ENCODE measurements around the gene PYROXD2.
"Not testable (repeated sequence)": the region's sequence is repeated elsewhere in the genome, so short reads cannot be mapped to it uniquely, and the experiment has no call there.

The PYROXD2 gene

GRCh38 chr10:98361131-98362025 lies 53.6 kb downstream of the PYROXD2 start:
- H3K27ac ChIP-seq (ENCODE audit: low read depth, low read length): peak overlapping the region; percentile 63

GRCh38 chr10:98357194-98357822 lies 57.7 kb downstream of the PYROXD2 start:
- peaks cover 4 to 22% (median 14%) of the 10 kb centered on the region in 5 donors for H3K4me1 ChIP-seq (ENCODE audit: control insufficient read depth in 5 of 5, insufficient read depth in 5 of 5, low read length in 5 of 5)

More at GRCh38 chr10:98361131-98362025, 53.6 kb downstream of the PYROXD2 start:
- peak overlapping the region in 4 of 5 donors; percentile 9 to 55 (median 20) for H3K4me3 ChIP-seq (ENCODE audit: low read depth in 1 of 5, low read length in 5 of 5)
- peak overlapping the region in 2 of 5 donors; percentile 2 to 38 for H3K9ac ChIP-seq (ENCODE audit: low read length in 5 of 5)
- H3K36me3 ChIP-seq (ENCODE audit: control insufficient read depth in 5 of 5, insufficient read depth in 5 of 5, low read length in 5 of 5): no peaks in the 10 kb centered on the region
- H3K9me3 ChIP-seq (ENCODE audit: control insufficient read depth in 5 of 5, low read length in 5 of 5): no peaks in the 10 kb centered on the region
- H3K27me3 ChIP-seq (ENCODE audit: control insufficient read depth in 5 of 5, insufficient read depth in 4 of 5, low read length in 5 of 5): peaks cover 0 to 2% (median 0%) of the 10 kb centered on the region in 5 donors
- H3K4me1 ChIP-seq (ENCODE audit: control insufficient read depth in 5 of 5, insufficient read depth in 5 of 5, low read length in 5 of 5): peaks cover 2 to 9% (median 8%) of the 10 kb centered on the region in 5 donors

GRCh38 chr10:98354491-98354890 lies 60.5 kb downstream of the PYROXD2 start:
- Histone ChIP-seq H3K9me3 (ENCODE audit: control insufficient read depth in 5 of 5, low read length in 5 of 5) (no peaks in the 10 kb centered on the region), H3K9ac (ENCODE audit: low read length in 5 of 5) (no peak overlapping the region), H3K27ac (ENCODE audit: low read depth, low read length) (no peak overlapping the region), H3K36me3 (ENCODE audit: control insufficient read depth in 5 of 5, insufficient read depth in 5 of 5, low read length in 5 of 5) (no peaks in the 10 kb centered on the region), H3K27me3 (ENCODE audit: control insufficient read depth in 5 of 5, insufficient read depth in 4 of 5, low read length in 5 of 5) (peaks cover 0 to 24% (median 10%) of the 10 kb centered on the region in 5 donors), H3K4me1 (ENCODE audit: control insufficient read depth in 5 of 5, insufficient read depth in 5 of 5, low read length in 5 of 5) (peaks cover 3 to 20% (median 17%) of the 10 kb centered on the region in 5 donors), H3K4me3 (ENCODE audit: low read depth in 1 of 5, low read length in 5 of 5) (no peak overlapping the region)

More at GRCh38 chr10:98357194-98357822, 57.7 kb downstream of the PYROXD2 start:
- H3K9me3 ChIP-seq (ENCODE audit: control insufficient read depth in 5 of 5, low read length in 5 of 5): no peaks in the 10 kb centered on the region
- H3K9ac ChIP-seq (ENCODE audit: low read length in 5 of 5): no peak overlapping the region
- H3K4me3 ChIP-seq (ENCODE audit: low read depth in 1 of 5, low read length in 5 of 5): no peak overlapping the region
- no peak overlapping the region for H3K27ac ChIP-seq (ENCODE audit: low read depth, low read length)
- peaks cover 0 to 21% (median 10%) of the 10 kb centered on the region in 5 donors for H3K27me3 ChIP-seq (ENCODE audit: control insufficient read depth in 5 of 5, insufficient read depth in 4 of 5, low read length in 5 of 5)
- no peaks in the 10 kb centered on the region for H3K36me3 ChIP-seq (ENCODE audit: control insufficient read depth in 5 of 5, insufficient read depth in 5 of 5, low read length in 5 of 5)

- H3K4me1 ChIP-seq (ENCODE audit: control insufficient read depth in 5 of 5, insufficient read depth in 5 of 5, low read length in 5 of 5): peaks cover 5 to 24% (median 22%) of the 10 kb centered on the region in 5 donors
- no peaks in the 10 kb centered on the region for H3K9me3 ChIP-seq (ENCODE audit: control insufficient read depth in 5 of 5, low read length in 5 of 5)
- H3K27me3 ChIP-seq (ENCODE audit: control insufficient read depth in 5 of 5, insufficient read depth in 4 of 5, low read length in 5 of 5): peaks cover 0 to 24% (median 10%) of the 10 kb centered on the region in 5 donors
- H3K27ac ChIP-seq (ENCODE audit: low read depth, low read length): no peak overlapping the region
- H3K9ac ChIP-seq (ENCODE audit: low read length in 5 of 5): no peak overlapping the region
- H3K4me3 ChIP-seq (ENCODE audit: low read depth in 1 of 5, low read length in 5 of 5): no peak overlapping the region
- no peaks in the 10 kb centered on the region for H3K36me3 ChIP-seq (ENCODE audit: control insufficient read depth in 5 of 5, insufficient read depth in 5 of 5, low read length in 5 of 5)
These were observed 61.8 kb downstream of the PYROXD2 start for GRCh38 chr10:98353170-98353569.

GRCh38 chr10:98351831-98352402 lies 63.1 kb downstream of the PYROXD2 start:
- H3K9ac ChIP-seq (ENCODE audit: low read length in 5 of 5): no peak overlapping the region
- peaks cover 0 to 24% (median 10%) of the 10 kb centered on the region in 5 donors for H3K27me3 ChIP-seq (ENCODE audit: control insufficient read depth in 5 of 5, insufficient read depth in 4 of 5, low read length in 5 of 5)
- peaks cover 0 to 7% (median 1%) of the 10 kb centered on the region in 5 donors for H3K9me3 ChIP-seq (ENCODE audit: control insufficient read depth in 5 of 5, low read length in 5 of 5)
- peaks cover 5 to 24% (median 22%) of the 10 kb centered on the region in 5 donors for H3K4me1 ChIP-seq (ENCODE audit: control insufficient read depth in 5 of 5, insufficient read depth in 5 of 5, low read length in 5 of 5)
- H3K4me3 ChIP-seq (ENCODE audit: low read depth in 1 of 5, low read length in 5 of 5): no peak overlapping the region
- no peaks in the 10 kb centered on the region for H3K36me3 ChIP-seq (ENCODE audit: control insufficient read depth in 5 of 5, insufficient read depth in 5 of 5, low read length in 5 of 5)
- H3K27ac ChIP-seq (ENCODE audit: low read depth, low read length): no peak overlapping the region

GRCh38 chr10:98349508-98349922 lies 65.5 kb downstream of the PYROXD2 start:
- peak overlapping the region in 1 of 5 donors; percentile 6 for H3K4me3 ChIP-seq (ENCODE audit: low read depth in 1 of 5, low read length in 5 of 5)

GRCh38 chr10:98346847-98347246 lies 68.1 kb downstream of the PYROXD2 start:
- Histone ChIP-seq H3K36me3 (ENCODE audit: control insufficient read depth in 5 of 5, insufficient read depth in 5 of 5, low read length in 5 of 5) (no peaks in the 10 kb centered on the region), H3K9me3 (ENCODE audit: control insufficient read depth in 5 of 5, low read length in 5 of 5) (peaks cover 0 to 12% (median 7%) of the 10 kb centered on the region in 5 donors), H3K27me3 (ENCODE audit: control insufficient read depth in 5 of 5, insufficient read depth in 4 of 5, low read length in 5 of 5) (peaks cover 0 to 1% (median 0%) of the 10 kb centered on the region in 5 donors), H3K9ac (ENCODE audit: low read length in 5 of 5) (no peak overlapping the region), H3K4me1 (ENCODE audit: control insufficient read depth in 5 of 5, insufficient read depth in 5 of 5, low read length in 5 of 5) (peaks cover 5 to 32% (median 29%) of the 10 kb centered on the region in 5 donors), H3K27ac (ENCODE audit: low read depth, low read length) (no peak overlapping the region), H3K4me3 (ENCODE audit: low read depth in 1 of 5, low read length in 5 of 5) (no peak overlapping the region)

More at GRCh38 chr10:98349508-98349922, 65.5 kb downstream of the PYROXD2 start:
- H3K27ac ChIP-seq (ENCODE audit: low read depth, low read length): no peak overlapping the region
- H3K36me3 ChIP-seq (ENCODE audit: control insufficient read depth in 5 of 5, insufficient read depth in 5 of 5, low read length in 5 of 5): no peaks in the 10 kb centered on the region
- no peak overlapping the region for H3K9ac ChIP-seq (ENCODE audit: low read length in 5 of 5)
- H3K9me3 ChIP-seq (ENCODE audit: control insufficient read depth in 5 of 5, low read length in 5 of 5): peaks cover 0 to 12% (median 7%) of the 10 kb centered on the region in 5 donors
- H3K27me3 ChIP-seq (ENCODE audit: control insufficient read depth in 5 of 5, insufficient read depth in 4 of 5, low read length in 5 of 5): peaks cover 0 to 23% (median 10%) of the 10 kb centered on the region in 5 donors
- H3K4me1 ChIP-seq (ENCODE audit: control insufficient read depth in 5 of 5, insufficient read depth in 5 of 5, low read length in 5 of 5): peaks cover 7 to 34% (median 32%) of the 10 kb centered on the region in 5 donors

- H3K4me1 ChIP-seq (ENCODE audit: control insufficient read depth in 5 of 5, insufficient read depth in 5 of 5, low read length in 5 of 5): peaks cover 5 to 31% (median 21%) of the 10 kb centered on the region in 5 donors
- H3K9me3 ChIP-seq (ENCODE audit: control insufficient read depth in 5 of 5, low read length in 5 of 5): peaks cover 0 to 12% (median 7%) of the 10 kb centered on the region in 5 donors
- H3K4me3 ChIP-seq (ENCODE audit: low read depth in 1 of 5, low read length in 5 of 5): no peak overlapping the region
- no peaks in the 10 kb centered on the region for H3K27me3 ChIP-seq (ENCODE audit: control insufficient read depth in 5 of 5, insufficient read depth in 4 of 5, low read length in 5 of 5)
- H3K9ac ChIP-seq (ENCODE audit: low read length in 5 of 5): no peak overlapping the region
- H3K27ac ChIP-seq (ENCODE audit: low read depth, low read length): peak overlapping the region; percentile 38
- no peaks in the 10 kb centered on the region for H3K36me3 ChIP-seq (ENCODE audit: control insufficient read depth in 5 of 5, insufficient read depth in 5 of 5, low read length in 5 of 5)
These were observed 70.4 kb downstream of the PYROXD2 start for GRCh38 chr10:98344589-98345038.

GRCh38 chr10:98341701-98342100 lies 73.3 kb downstream of the PYROXD2 start:
- not testable (repeated sequence) for H3K9ac ChIP-seq (ENCODE audit: low read length in 5 of 5); H3K36me3 ChIP-seq (ENCODE audit: control insufficient read depth in 5 of 5, insufficient read depth in 5 of 5, low read length in 5 of 5); H3K27me3 ChIP-seq (ENCODE audit: control insufficient read depth in 5 of 5, insufficient read depth in 4 of 5, low read length in 5 of 5); H3K9me3 ChIP-seq (ENCODE audit: control insufficient read depth in 5 of 5, low read length in 5 of 5); H3K27ac ChIP-seq (ENCODE audit: low read depth, low read length); H3K4me3 ChIP-seq (ENCODE audit: low read depth in 1 of 5, low read length in 5 of 5)
- H3K4me1 ChIP-seq (ENCODE audit: control insufficient read depth in 5 of 5, insufficient read depth in 5 of 5, low read length in 5 of 5): peaks cover 4 to 39% (median 36%) of the 10 kb centered on the region in 5 donors

All from subcutaneous abdominal adipose tissue (tissue), 5 donors.